Measurements from ENCODE around the gene HTR1E.

DNA sequence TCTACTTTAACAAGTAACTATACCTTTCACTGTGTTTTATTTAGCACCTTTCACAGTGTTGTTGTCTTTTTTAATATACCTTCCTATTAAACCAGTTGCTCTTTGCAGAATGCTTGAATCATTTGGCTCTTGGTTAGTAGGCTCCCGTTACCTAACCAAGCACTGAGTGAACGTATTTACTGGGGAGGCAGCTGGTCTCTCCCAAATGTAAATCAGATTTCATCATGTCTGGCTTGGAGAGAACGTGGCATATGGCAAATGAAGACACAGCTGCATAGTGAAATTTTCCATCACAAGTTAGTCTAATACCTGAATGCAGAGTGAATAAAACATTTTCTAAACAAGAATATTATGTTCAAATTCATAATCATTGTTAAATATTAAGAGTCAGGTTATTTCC, 12.4 kb downstream of the HTR1E start:
- TF ChIP-seq POLR2A (IDR thresholded peaks at IDR 0.05; ENCODE audit: low read depth, low read length) (no peak), TAF1 (IDR thresholded peaks at IDR 0.05; ENCODE audit: borderline replicate concordance, low read depth, low read length) (no peak)
